Measurements from ENCODE around the gene MDFI. TPM values are rescaled to one million over a fixed set of nuclear protein-coding genes. Genes with fewer than 3 reads are reported as not detected.

Gene MDFI
- total RNA-seq, 2 experiments from 2014 or later, result not detected

DNA sequence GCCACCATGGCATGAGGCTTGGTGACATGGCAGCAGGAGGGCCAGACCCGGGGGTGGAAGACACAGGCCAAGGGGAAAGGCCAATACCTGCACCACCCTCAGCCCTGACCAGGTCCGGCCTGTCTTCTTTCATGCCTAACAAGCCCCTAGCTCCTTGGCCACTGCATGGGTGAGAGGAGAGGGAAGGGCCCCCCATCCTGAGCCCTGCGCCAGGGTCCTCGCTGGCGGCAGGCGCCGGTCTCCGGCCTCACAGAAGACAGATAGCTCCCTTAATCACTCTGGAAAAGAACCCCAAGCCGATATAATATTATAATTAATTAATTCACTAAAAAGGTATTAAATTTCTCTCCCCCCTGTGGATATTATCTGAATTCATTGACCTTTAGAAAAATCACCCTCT lies 41.4 kb downstream of the MDFI start:
- intact Hi-C loops (cut with micrococcal nuclease; ENCODE audit: unreplicated experiment), result loop anchor here (5.0 kb wide), 2 partner anchors 98 to 217 kb away; partner anchors contain the start of gene FRS3
- H3K79me2 ChIP-seq (ENCODE audit: insufficient read depth, low read depth, low read length), result no peaks in the 10 kb centered on the region
- H2AFZ ChIP-seq (ENCODE audit: low read length), result no peak overlapping the region
- ChIA-PET POLR2A (no interaction called here), CTCF (ENCODE audit: unreplicated experiment) (interaction anchor here (1.1 kb wide), 1 partner anchor 55 kb away, joined by 4 read pairs; no protein-coding TSS in a partner anchor)
- H3K9me3 ChIP-seq (ENCODE audit: low read length), result no peaks in the 10 kb centered on the region
- H3K4me2 ChIP-seq (ENCODE audit: low read length), result no peak overlapping the region
- H3K9me2 ChIP-seq (ENCODE audit: insufficient read depth, low read length), result no peaks in the 10 kb centered on the region
- H3K36me3 ChIP-seq (ENCODE audit: insufficient read depth, low read length), result peaks cover 8% of the 10 kb centered on the region; the same call in 1 of the 2 replicates
- no peak for DNase-seq (ENCODE audit: low spot score)
- H3K4me1 ChIP-seq (ENCODE audit: insufficient read depth, low read length, poor library complexity, severe bottlenecking), result peaks cover 16% of the 10 kb centered on the region
- no peaks in the 10 kb centered on the region for H4K20me1 ChIP-seq (ENCODE audit: insufficient read depth, low read length)
- H3K4me3 ChIP-seq (ENCODE audit: low read depth, low read length, poor library complexity, severe bottlenecking), result no peak overlapping the region
- BruUV-seq (replicated peaks), result no TSS peak
- TF ChIP-seq, protein P1, sequence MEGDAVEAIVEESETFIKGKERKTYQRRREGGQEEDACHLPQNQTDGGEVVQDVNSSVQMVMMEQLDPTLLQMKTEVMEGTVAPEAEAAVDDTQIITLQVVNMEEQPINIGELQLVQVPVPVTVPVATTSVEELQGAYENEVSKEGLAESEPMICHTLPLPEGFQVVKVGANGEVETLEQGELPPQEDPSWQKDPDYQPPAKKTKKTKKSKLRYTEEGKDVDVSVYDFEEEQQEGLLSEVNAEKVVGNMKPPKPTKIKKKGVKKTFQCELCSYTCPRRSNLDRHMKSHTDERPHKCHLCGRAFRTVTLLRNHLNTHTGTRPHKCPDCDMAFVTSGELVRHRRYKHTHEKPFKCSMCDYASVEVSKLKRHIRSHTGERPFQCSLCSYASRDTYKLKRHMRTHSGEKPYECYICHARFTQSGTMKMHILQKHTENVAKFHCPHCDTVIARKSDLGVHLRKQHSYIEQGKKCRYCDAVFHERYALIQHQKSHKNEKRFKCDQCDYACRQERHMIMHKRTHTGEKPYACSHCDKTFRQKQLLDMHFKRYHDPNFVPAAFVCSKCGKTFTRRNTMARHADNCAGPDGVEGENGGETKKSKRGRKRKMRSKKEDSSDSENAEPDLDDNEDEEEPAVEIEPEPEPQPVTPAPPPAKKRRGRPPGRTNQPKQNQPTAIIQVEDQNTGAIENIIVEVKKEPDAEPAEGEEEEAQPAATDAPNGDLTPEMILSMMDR (conservative IDR thresholded peaks at IDR 0.05; ENCODE audit: low read length), result no peak
- no peak for TF ChIP-seq EZH2phosphoT487 (IDR thresholded peaks at IDR 0.05; ENCODE audit: borderline replicate concordance, low read depth, low read length)
- no peak overlapping the region for H3K27ac ChIP-seq (ENCODE audit: low read depth, low read length, poor library complexity, severe bottlenecking)

DNA sequence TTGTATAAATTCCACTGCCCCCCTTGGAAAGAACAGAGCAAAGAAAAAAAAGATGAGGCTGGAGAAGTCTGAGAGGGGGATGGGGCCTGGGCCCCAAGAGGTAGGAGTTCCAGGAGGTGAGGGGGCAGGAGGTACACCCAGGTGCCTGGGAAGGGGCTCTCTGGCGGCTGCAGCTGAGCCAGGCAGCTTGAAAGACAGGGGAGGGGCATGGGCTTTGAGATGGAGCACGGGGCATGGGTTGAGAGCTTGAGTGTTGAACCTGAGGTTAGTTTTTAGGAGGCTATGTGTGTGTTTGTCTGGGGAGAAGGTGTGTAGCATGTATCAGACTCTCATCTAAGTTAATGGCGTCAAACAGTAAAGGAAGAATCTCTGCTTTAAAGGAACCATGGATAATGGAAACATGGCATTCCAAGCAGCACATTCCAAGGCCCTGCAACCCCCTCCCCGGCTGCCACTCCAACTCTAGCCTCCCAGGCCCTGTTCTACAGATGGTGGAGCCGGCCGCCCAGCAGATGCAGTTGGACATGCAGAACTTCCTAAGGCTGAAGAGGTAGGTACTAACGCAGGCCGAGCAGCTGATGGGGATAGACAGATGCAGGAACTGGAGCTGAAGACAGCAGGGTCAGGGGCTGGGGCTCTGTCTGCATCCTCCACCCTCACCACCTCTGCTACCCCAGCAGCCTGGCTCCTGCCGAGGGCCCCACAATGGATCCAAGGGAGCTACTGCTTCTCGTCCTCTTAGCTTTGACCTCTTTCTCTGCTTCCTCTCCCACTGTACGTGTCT lies 42.1 kb downstream of the MDFI start:
- no peak for DNase-seq (ENCODE audit: low spot score)
- intact Hi-C loops (cut with micrococcal nuclease; ENCODE audit: unreplicated experiment), result loop anchor here (5.0 kb wide), 2 partner anchors 97 to 218 kb away; partner anchors contain the start of gene FRS3
- Histone ChIP-seq H3K79me2 (ENCODE audit: insufficient read depth, low read depth, low read length) (no peaks in the 10 kb centered on the region), H4K20me1 (ENCODE audit: insufficient read depth, low read length) (no peaks in the 10 kb centered on the region), H3K9me3 (ENCODE audit: low read length) (no peaks in the 10 kb centered on the region), H2AFZ (ENCODE audit: low read length) (no peak overlapping the region), H3K4me2 (ENCODE audit: low read length) (no peak overlapping the region), H3K36me3 (ENCODE audit: insufficient read depth, low read length) (peaks cover 15% of the 10 kb centered on the region; the same call in 1 of the 2 replicates), H3K27ac (ENCODE audit: low read depth, low read length, poor library complexity, severe bottlenecking) (no peak overlapping the region), H3K4me1 (ENCODE audit: insufficient read depth, low read length, poor library complexity, severe bottlenecking) (peaks cover 16% of the 10 kb centered on the region), H3K4me3 (ENCODE audit: low read depth, low read length, poor library complexity, severe bottlenecking) (no peak overlapping the region), H3K9me2 (ENCODE audit: insufficient read depth, low read length) (no peaks in the 10 kb centered on the region)
- TF ChIP-seq, protein P1 (conservative IDR thresholded peaks at IDR 0.05; ENCODE audit: low read length), result no peak
- no peak for TF ChIP-seq EZH2phosphoT487 (IDR thresholded peaks at IDR 0.05; ENCODE audit: borderline replicate concordance, low read depth, low read length)
- ChIA-PET POLR2A (no interaction called here), CTCF (ENCODE audit: unreplicated experiment) (interaction anchor here (0.7 to 1.1 kb wide), 2 partner anchors 56 to 78 kb away, joined by 3 to 4 read pairs; no protein-coding TSS in a partner anchor)
- no TSS peak for BruUV-seq (replicated peaks)
